Neutrophil (primary cell): ENCODE measurements around the gene DNMT3A.

Experiments used
- H3K27ac ChIP-seq: fragments of 200-600 bp; sonication (generic); 2 replicates; pipeline ENCODE4 v1.5.1; 2016; ENCODE audit warnings: mild to moderate bottlenecking, moderate library complexity
- H3K27me3 ChIP-seq: fragments of 200-600 bp; sonication (generic); 2 replicates; pipeline ENCODE4 v1.6.0; 2016; ENCODE audit warnings: mild to moderate bottlenecking
- H3K36me3 ChIP-seq: fragments of 200-600 bp; sonication (generic); 2 replicates; pipeline ENCODE4 v1.5.1; 2017
- H3K4me1 ChIP-seq, 2 experiments: fragments of 200-600 bp in 1 of 2; sonication (generic) in 1 of 2; 1 replicate in 1 of 2; 2 replicates in 1 of 2; pipeline versions ENCODE4 v1.5.1 to v1.6.1; 2013 to 2016; ENCODE audit warnings: low read depth in 1 of 2, low read length in 1 of 2, mild to moderate bottlenecking in 1 of 2, moderate library complexity in 1 of 2; ENCODE audit not compliant: control insufficient read depth in 1 of 2, insufficient read depth in 1 of 2
- H3K4me3 ChIP-seq, 2 experiments: fragments of 200-600 bp in 1 of 2; sonication (generic) in 1 of 2; 1 replicate in 1 of 2; 2 replicates in 1 of 2; pipeline ENCODE4 v1.5.1; 2013 to 2016; ENCODE audit warnings: low read depth in 1 of 2, low read length in 1 of 2, mild to moderate bottlenecking in 1 of 2, moderate library complexity in 1 of 2
- H3K9me3 ChIP-seq: fragments of 200-600 bp; sonication (generic); 2 replicates; pipeline ENCODE4 v1.5.1; 2016
- TF ChIP-seq, protein P1 (sequence below): fragments of 200-600 bp; sonication (generic); IDR thresholded peaks from 2 replicates; pipeline ENCODE4 v1.5.1; 2016; ENCODE audit warnings: antibody characterized with exemption

Gene DNMT3A

DNA sequence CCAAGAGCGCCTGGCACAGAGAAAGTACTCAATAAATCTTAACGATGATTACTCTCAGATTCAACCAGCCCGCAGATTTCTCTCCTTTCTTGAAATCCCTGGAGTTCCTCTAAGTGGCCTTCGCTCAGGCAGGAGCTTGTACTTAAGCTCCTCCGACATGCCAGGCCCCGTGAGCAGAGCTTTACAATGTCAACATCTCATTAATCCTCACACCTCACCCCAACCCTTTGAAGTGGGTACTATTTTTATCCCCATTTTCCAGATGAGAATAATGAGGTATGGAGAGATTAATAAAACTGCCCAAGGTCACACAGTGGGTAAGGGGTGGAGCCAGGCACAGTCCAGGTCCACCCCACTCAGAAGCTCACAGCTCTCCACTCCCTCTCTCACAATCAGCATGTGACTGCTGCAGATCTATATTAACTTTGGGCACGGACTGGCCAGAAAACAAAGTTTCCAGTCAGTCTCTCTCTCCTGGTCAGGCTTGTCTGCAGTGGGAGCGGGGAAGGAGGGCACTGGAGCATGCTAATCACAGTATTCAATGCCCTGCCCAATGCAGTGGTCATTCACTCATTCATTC is 18.0 kb downstream of the DNMT3A start:
- TF ChIP-seq, protein P1, sequence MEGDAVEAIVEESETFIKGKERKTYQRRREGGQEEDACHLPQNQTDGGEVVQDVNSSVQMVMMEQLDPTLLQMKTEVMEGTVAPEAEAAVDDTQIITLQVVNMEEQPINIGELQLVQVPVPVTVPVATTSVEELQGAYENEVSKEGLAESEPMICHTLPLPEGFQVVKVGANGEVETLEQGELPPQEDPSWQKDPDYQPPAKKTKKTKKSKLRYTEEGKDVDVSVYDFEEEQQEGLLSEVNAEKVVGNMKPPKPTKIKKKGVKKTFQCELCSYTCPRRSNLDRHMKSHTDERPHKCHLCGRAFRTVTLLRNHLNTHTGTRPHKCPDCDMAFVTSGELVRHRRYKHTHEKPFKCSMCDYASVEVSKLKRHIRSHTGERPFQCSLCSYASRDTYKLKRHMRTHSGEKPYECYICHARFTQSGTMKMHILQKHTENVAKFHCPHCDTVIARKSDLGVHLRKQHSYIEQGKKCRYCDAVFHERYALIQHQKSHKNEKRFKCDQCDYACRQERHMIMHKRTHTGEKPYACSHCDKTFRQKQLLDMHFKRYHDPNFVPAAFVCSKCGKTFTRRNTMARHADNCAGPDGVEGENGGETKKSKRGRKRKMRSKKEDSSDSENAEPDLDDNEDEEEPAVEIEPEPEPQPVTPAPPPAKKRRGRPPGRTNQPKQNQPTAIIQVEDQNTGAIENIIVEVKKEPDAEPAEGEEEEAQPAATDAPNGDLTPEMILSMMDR: no peak
- H3K27ac ChIP-seq: no peak overlapping the region
- no peak overlapping the region for H3K4me3 ChIP-seq

GRCh38 chr2:25323042-25323514 is 18.6 kb downstream of the DNMT3A start:
- Histone ChIP-seq H3K4me1 (no peaks in the 10 kb centered on the region), H3K27me3 (no peaks in the 10 kb centered on the region), H3K27ac (no peak overlapping the region), H3K36me3 (no peaks in the 10 kb centered on the region), H3K4me3 (no peak overlapping the region), H3K9me3 (no peaks in the 10 kb centered on the region)
- TF ChIP-seq, protein P1: no peak

More for the DNA sequence above, 18.0 kb downstream of the DNMT3A start:
- no peaks in the 10 kb centered on the region for H3K27me3 ChIP-seq
- H3K36me3 ChIP-seq: no peaks in the 10 kb centered on the region
- no peaks in the 10 kb centered on the region for H3K9me3 ChIP-seq
- no peaks in the 10 kb centered on the region for H3K4me1 ChIP-seq

DNA sequence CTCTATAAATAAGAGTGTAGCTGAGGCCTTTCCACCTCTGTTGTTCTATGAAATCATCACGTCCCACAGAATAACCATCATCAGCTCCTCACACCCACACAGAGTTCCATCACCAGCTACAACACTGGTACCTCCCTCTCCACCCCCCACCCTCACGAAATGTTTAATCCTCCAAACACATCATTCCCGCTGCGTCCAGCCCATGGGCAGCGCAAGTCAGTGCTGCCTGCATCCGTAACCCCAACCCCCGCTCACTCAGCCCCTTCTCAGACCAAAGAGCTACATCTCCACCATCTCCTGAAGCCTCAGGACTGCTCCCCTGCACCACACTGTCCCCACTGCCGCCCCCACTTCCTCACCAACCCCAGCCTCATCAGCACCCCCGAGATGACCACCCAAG is 19.4 kb downstream of the DNMT3A start:
- no peak overlapping the region for H3K27ac ChIP-seq
- TF ChIP-seq, protein P1: no peak
- no peaks in the 10 kb centered on the region for H3K9me3 ChIP-seq
- H3K27me3 ChIP-seq: no peaks in the 10 kb centered on the region
- peaks cover 0 to under 1% of the 10 kb centered on the region in 2 experiments for H3K4me1 ChIP-seq
- no peaks in the 10 kb centered on the region for H3K36me3 ChIP-seq
- no peak overlapping the region for H3K4me3 ChIP-seq

- Histone ChIP-seq H3K9me3 (no peaks in the 10 kb centered on the region), H3K4me3 (no peak overlapping the region), H3K4me1 (peaks cover 21 to 23% of the 10 kb centered on the region in 2 experiments), H3K27ac (no peak overlapping the region), H3K36me3 (no peaks in the 10 kb centered on the region), H3K27me3 (no peaks in the 10 kb centered on the region)
- TF ChIP-seq, protein P1: no peak
These were observed 21.6 kb downstream of the DNMT3A start for GRCh38 chr2:25320077-25320476.

- H3K4me3 ChIP-seq: peak overlapping the region; percentile 33 to 41
These were observed 25.6 kb downstream of the DNMT3A start for GRCh38 chr2:25316101-25316500.

More at GRCh38 chr2:25316101-25316500, 25.6 kb downstream of the DNMT3A start:
- Histone ChIP-seq H3K4me1 (peaks cover 33 to 39% of the 10 kb centered on the region in 2 experiments), H3K36me3 (peaks cover 28% of the 10 kb centered on the region), H3K9me3 (no peaks in the 10 kb centered on the region), H3K27me3 (no peaks in the 10 kb centered on the region), H3K27ac (peak overlapping the region; percentile 85)
- TF ChIP-seq, protein P1: no peak
